ENCODE results near the gene ITPRID1.

ITPRID1 gene

GRCh38 chr7:31705377-31705776 lies 191.5 kb downstream of the ITPRID1 start:
- no peak for DNase-seq

DNA sequence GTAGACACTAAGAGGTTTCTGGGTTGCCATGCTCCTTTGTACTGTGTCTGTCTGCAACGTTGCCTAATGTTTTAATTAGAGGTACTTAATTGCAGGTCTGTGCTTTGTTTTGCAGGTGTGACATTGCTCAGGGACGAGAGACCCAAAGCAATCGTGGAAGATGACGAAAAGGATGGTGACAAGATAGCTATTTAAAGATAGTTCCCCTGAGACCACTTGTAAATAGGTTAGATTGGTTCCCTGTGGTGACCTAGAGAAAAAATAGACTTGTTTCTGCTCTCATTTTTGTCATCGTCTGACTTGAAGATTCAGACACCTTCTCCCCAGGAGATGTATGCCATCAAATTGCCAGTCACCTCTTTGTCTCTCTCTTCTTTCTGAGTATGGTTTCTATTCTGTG lies 193.2 kb downstream of the ITPRID1 start:
- no peak for DNase-seq
